T-cell (primary cell): ENCODE results near the gene ZMYM2. TPM values are rescaled to one million over a fixed set of nuclear protein-coding genes. Genes with fewer than 3 reads are reported as not detected.

ENCODE experiments used
- ATAC-seq, 4 experiments: fragments of 200-7000 bp in 3 of 4; fragments of 150-1000 bp in 1 of 4; cut with Tn5 transposase; replicated peaks in 1 of 4; 1 replicate in 3 of 4; 2 replicates in 1 of 4; pipeline ENCODE4 v1.10.0; 2021; ENCODE audit warnings: moderate library complexity in 3 of 4, mild to moderate bottlenecking in 2 of 4, moderate number of reproducible peaks in 1 of 4
- CTCF ChIA-PET, 2 donors: fragments of 300-600 bp; sonication (Branson Sonifier 250); formaldehyde crosslinking; loops; one replicate each; lab custom pipeline; 2022; ENCODE audit warnings: antibody characterized with exemption in 2 of 2; lab: Charles Lee
- POLR2A ChIA-PET, 2 donors: fragments of 300-600 bp; sonication (Branson Sonifier 250); formaldehyde crosslinking; loops; one replicate each; lab custom pipeline; 2022; ENCODE audit warnings: antibody characterized with exemption in 2 of 2; lab: Charles Lee
- DNase-seq, 35 experiments: peaks; one replicate each; pipeline versions ENCODE4 v3.0.0 to v3.0.0-alpha.2; 2013 to 2023
- H3K27ac ChIP-seq: one replicate; pipeline ENCODE4 v1.5.1; 2013; ENCODE audit warnings: low read length
- H3K27me3 ChIP-seq, 2 experiments: replicated peaks in 1 of 2; 1 replicate in 1 of 2; 2 replicates in 1 of 2; pipeline versions ENCODE4 v1.6.1 to v1.7.0; 2013; ENCODE audit warnings: low read length in 1 of 2, mixed read lengths in 1 of 2; ENCODE audit not compliant: control insufficient read depth in 2 of 2, insufficient read depth in 2 of 2; ENCODE audit errors: extremely low read depth in 1 of 2
- H3K36me3 ChIP-seq, 2 donors: 1 replicate in 1 of 2; 2 replicates in 1 of 2; pipeline versions ENCODE4 v1.6.1 to v1.7.0; 2013; ENCODE audit warnings: low read length in 1 of 2; ENCODE audit not compliant: control insufficient read depth in 2 of 2, insufficient read depth in 1 of 2; ENCODE audit errors: extremely low read depth in 1 of 2
- H3K4me1 ChIP-seq, 2 experiments: 1 replicate in 1 of 2; 2 replicates in 1 of 2; pipeline versions ENCODE4 v1.6.1 to v1.7.0; 2013; ENCODE audit warnings: low read length in 2 of 2, mixed read lengths in 1 of 2; ENCODE audit not compliant: insufficient read depth in 2 of 2, control insufficient read depth in 1 of 2; ENCODE audit errors: extremely low read depth in 1 of 2
- H3K4me3 ChIP-seq, 2 donors: 1 replicate in 1 of 2; 2 replicates in 1 of 2; pipeline versions ENCODE4 v1.5.1 to v1.7.0; 2013; ENCODE audit warnings: mild to moderate bottlenecking in 2 of 2, low read length in 1 of 2, moderate library complexity in 1 of 2; ENCODE audit not compliant: control insufficient read depth in 1 of 2; ENCODE audit errors: extremely low read depth in 1 of 2
- H3K9me3 ChIP-seq: 2 replicates; pipeline ENCODE4 v1.7.0; 2013
- H3K27ac Mint-ChIP-seq, 2 donors: one replicate each; pipeline ENCODE4 v1.8.0; 2020 to 2021; ENCODE audit warnings: mild to moderate bottlenecking in 2 of 2, mixed read lengths in 2 of 2
- H3K27me3 Mint-ChIP-seq, 2 donors: one replicate each; pipeline ENCODE4 v1.8.0; 2021 to 2022; ENCODE audit warnings: mixed read lengths in 2 of 2
- H3K36me3 Mint-ChIP-seq: one replicate; pipeline ENCODE4 v1.8.0; 2021; ENCODE audit warnings: mixed read lengths
- H3K4me1 Mint-ChIP-seq, 3 donors: one replicate each; pipeline ENCODE4 v1.8.0; 2020 to 2022; ENCODE audit warnings: mixed read lengths in 3 of 3, mild to moderate bottlenecking in 1 of 3
- H3K4me3 Mint-ChIP-seq, 3 donors: one replicate each; pipeline ENCODE4 v1.8.0; 2020 to 2022; ENCODE audit warnings: mild to moderate bottlenecking in 3 of 3, mixed read lengths in 3 of 3, moderate library complexity in 3 of 3
- H3K9me3 Mint-ChIP-seq, 3 donors: one replicate each; pipeline ENCODE4 v1.8.0; 2020 to 2022; ENCODE audit warnings: mixed read lengths in 3 of 3
- WGBS: methylation state at CpG from one replicate; pipeline ENCODE4 v1.1.5; 2013; ENCODE audit warnings: missing lambda C conversion rate; ENCODE audit not compliant: insufficient coverage; 5-methylcytosine and 5-hydroxymethylcytosine counted together
- total RNA-seq, 35 experiments: library from RNA in 6 of 35; stranded (reverse) in 6 of 35; fragments of 120-200 nt in 1 of 35; gene quantifications; one replicate each; pipeline versions ENCODE4 v1.2.1 to v1.2.4 and lab custom pipeline; 2013 to 2026

The ZMYM2 gene
- total RNA-seq, 5 donors from 2014 or later (not counting 1 experiment from before 2014, with no cell fraction given) = 63.6 to 123 (median 83.6) TPM

DNA sequence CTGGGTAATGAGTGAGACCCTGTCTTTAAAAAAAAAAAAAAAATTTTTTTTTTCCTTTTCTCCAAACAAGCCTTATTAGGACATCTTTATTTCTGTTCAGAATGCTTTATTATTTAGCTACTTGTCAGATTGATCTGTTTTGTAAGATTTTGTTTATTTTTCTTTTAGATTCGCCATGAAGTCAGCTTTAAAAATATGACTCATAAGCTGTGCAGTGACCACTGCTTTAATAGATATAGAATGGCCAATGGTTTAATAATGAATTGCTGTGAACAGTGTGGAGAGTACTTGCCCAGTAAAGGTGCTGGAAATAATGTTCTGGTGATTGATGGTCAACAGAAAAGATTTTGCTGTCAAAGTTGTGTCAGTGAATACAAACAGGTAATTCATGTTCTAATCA lies 47.7 kb downstream of the ZMYM2 start:
- DNase-seq (no peak), ATAC-seq (no peak)
- Histone ChIP-seq H3K4me3 (no peak overlapping the region), H3K27me3 (no peaks in the 10 kb centered on the region), H3K27ac (no peak overlapping the region), H3K36me3 (peaks cover 11 to 60% of the 10 kb centered on the region in 2 donors), H3K4me1 (peaks cover 0 to 3% of the 10 kb centered on the region in 2 experiments), H3K9me3 (no peaks in the 10 kb centered on the region)
- WGBS = 100% methylated on average over 1 of the region's 1 CpG
- ChIA-PET CTCF (interaction anchor here in 1 of 2 donors (0.5 to 0.6 kb wide), 2 partner anchors 10 to 410 kb away, joined by 4 to 5 read pairs; no protein-coding TSS in a partner anchor), POLR2A (no interaction called here)
- no peak overlapping the region for H3K27ac Mint-ChIP-seq
- H3K4me3 Mint-ChIP-seq = no peak overlapping the region
- peaks cover 49% of the 10 kb centered on the region for H3K36me3 Mint-ChIP-seq
- no peaks in the 10 kb centered on the region for H3K9me3 Mint-ChIP-seq
- no peaks in the 10 kb centered on the region for H3K27me3 Mint-ChIP-seq
- peaks cover 8 to 11% (median 10%) of the 10 kb centered on the region in 3 donors for H3K4me1 Mint-ChIP-seq

DNA sequence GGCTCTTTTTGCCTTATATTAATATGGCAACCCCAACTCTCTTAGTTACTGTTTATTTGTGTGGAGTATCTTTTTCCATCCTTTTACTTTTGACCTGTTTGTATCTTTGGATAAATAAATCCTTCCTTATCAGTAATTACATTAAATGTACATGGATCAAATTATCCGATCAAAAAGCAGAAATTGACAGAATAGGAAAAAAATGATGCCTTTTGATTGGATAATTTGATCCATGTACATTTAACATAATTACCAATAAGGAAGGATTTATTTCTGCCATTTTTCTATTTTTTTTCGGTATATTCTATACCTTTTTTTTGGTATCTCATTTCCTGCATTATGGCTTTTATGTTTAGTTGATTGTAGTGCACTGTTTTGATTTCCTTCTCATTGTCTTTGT lies 57.2 kb downstream of the ZMYM2 start:
- no peak overlapping the region for H3K4me3 Mint-ChIP-seq
- H3K27ac Mint-ChIP-seq = no peak overlapping the region
- peaks cover 6% of the 10 kb centered on the region for H3K9me3 ChIP-seq
- no peaks in the 10 kb centered on the region for H3K27me3 Mint-ChIP-seq
- H3K9me3 Mint-ChIP-seq = peaks cover 14 to 38% (median 15%) of the 10 kb centered on the region in 3 donors
- H3K4me3 ChIP-seq = no peak overlapping the region
- H3K27me3 ChIP-seq = no peaks in the 10 kb centered on the region
- DNase-seq = no peak
- POLR2A ChIA-PET = no interaction called here
- H3K4me1 Mint-ChIP-seq = peaks cover 33 to 43% (median 34%) of the 10 kb centered on the region in 3 donors
- no peaks in the 10 kb centered on the region for H3K4me1 ChIP-seq
- CTCF ChIA-PET = no interaction called here
- no peak overlapping the region for H3K27ac ChIP-seq
- peaks cover 0 to 20% of the 10 kb centered on the region in 2 donors for H3K36me3 ChIP-seq
- no peak for ATAC-seq
- peaks cover 75% of the 10 kb centered on the region for H3K36me3 Mint-ChIP-seq
- no CpG with 5 or more reads among the region's 2 CpGs for WGBS

DNA sequence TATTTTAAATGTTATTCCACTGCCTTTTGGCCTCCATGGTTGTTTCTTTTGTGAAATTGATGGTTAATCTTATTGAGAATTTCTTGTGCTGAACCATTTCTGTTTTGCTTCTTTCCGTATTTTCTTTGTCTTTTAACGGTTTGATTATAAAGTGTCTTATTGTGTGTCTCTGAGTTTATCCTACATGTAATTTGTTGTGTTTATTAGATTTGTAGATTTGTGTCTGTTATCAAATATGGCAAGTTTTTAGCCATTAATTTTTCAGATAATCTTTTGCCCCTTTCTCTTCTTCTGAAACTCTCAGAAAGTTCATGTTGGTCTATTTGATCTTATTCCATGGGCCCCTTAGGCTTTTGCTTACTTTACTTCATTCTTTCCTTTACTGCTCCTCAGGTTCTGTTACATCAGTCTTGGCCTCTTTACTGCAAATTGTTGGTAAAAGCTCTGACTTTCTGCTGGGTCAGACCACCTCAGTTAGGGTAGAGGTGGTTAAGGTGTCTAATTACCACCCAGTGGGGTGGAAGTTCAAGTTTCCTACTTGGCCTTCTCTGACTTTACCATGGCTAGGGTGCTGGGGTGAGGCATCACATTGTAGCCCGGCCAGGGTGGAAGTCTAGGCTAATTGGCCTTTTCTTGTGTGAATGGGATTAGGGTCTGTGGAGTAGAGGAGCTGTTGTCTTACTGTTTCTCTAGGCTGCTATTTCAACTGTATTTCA lies 58.3 kb downstream of the ZMYM2 start:
- Mint-ChIP-seq H3K4me1 (peaks cover 39 to 54% (median 41%) of the 10 kb centered on the region in 3 donors), H3K27ac (peak overlapping the region in 1 of 2 donors; percentile 71), H3K4me3 (no peak overlapping the region), H3K9me3 (peaks cover 14 to 38% (median 15%) of the 10 kb centered on the region in 3 donors), H3K36me3 (peaks cover 77% of the 10 kb centered on the region), H3K27me3 (no peaks in the 10 kb centered on the region)
- H3K4me1 ChIP-seq = no peaks in the 10 kb centered on the region
- H3K36me3 ChIP-seq = peaks cover 0 to 24% of the 10 kb centered on the region in 2 donors
- ChIA-PET POLR2A (no interaction called here), CTCF (interaction anchor here in 1 of 2 donors (0.6 kb wide), 1 partner anchor 11 kb away, joined by 4 read pairs; no protein-coding TSS in a partner anchor)
- no peak for ATAC-seq
- no CpG with 5 or more reads among the region's 3 CpGs for WGBS
- no peak overlapping the region for H3K4me3 ChIP-seq
- no peak for DNase-seq
- H3K27ac ChIP-seq = no peak overlapping the region
- peaks cover 6% of the 10 kb centered on the region for H3K9me3 ChIP-seq
- H3K27me3 ChIP-seq = no peaks in the 10 kb centered on the region

DNA sequence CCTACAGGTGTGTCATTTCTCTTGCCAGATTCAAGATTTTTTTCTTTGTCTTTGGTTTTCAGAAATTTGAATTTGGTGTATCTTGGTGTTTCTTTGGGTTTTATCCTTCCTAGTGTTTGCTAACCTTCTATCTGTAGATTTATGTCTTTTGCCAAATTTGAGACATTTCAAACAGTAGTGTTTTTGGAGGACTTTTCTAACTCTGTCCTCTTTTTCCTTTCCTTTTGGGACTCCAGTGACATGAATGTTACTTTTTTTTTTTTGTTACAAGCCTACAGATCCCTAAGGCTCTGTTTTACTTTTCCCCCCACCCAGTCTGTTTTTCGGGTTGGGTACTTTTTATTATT lies 58.8 kb downstream of the ZMYM2 start:
- WGBS = no CpG with 5 or more reads among the region's 1 CpG
- Mint-ChIP-seq H3K36me3 (peaks cover 79% of the 10 kb centered on the region), H3K9me3 (peaks cover 14 to 38% (median 15%) of the 10 kb centered on the region in 3 donors), H3K27ac (peak overlapping the region; percentile 52 to 71), H3K27me3 (no peaks in the 10 kb centered on the region), H3K4me1 (peaks cover 40 to 57% (median 44%) of the 10 kb centered on the region in 3 donors), H3K4me3 (no peak overlapping the region)
- Histone ChIP-seq H3K27ac (no peak overlapping the region), H3K4me3 (no peak overlapping the region), H3K9me3 (peaks cover 6% of the 10 kb centered on the region), H3K4me1 (no peaks in the 10 kb centered on the region), H3K27me3 (no peaks in the 10 kb centered on the region), H3K36me3 (peaks cover 0 to 29% of the 10 kb centered on the region in 2 donors)
- POLR2A ChIA-PET = no interaction called here
- DNase-seq = no peak
- ATAC-seq = no peak
- CTCF ChIA-PET = no interaction called here

DNA sequence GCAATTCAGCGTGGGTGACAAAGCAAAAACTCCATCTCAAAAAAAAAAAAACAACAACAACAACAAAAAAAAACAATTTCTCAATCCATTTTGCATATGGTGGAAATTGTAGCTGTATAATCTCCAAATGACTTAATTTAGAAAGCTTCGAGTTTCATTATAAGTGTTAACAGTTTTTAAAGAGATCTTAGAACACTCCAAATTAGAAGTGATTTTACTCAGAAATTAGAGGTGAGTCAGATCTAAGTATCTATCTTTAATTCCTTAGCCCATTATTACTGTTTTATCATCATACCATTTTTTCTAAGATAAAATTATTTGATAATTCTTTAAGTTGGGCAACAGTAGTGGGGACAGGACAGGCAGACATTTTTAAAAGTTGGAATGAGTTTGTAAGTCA lies 60.5 kb downstream of the ZMYM2 start:
- ChIA-PET CTCF (no interaction called here), POLR2A (interaction anchor here (0.6 kb wide), 2 partner anchors 276 to 830 kb away, joined by 5 read pairs; no protein-coding TSS in a partner anchor)
- no peak for ATAC-seq
- no peaks in the 10 kb centered on the region for H3K27me3 Mint-ChIP-seq
- no peak overlapping the region for H3K27ac Mint-ChIP-seq
- no peak overlapping the region for H3K27ac ChIP-seq
- H3K36me3 ChIP-seq = peaks cover 0 to 27% of the 10 kb centered on the region in 2 donors
- H3K4me1 ChIP-seq = no peaks in the 10 kb centered on the region
- H3K27me3 ChIP-seq = no peaks in the 10 kb centered on the region
- H3K4me3 ChIP-seq = no peak overlapping the region
- H3K4me1 Mint-ChIP-seq = peaks cover 29 to 40% (median 37%) of the 10 kb centered on the region in 3 donors
- DNase-seq = no peak
- H3K9me3 Mint-ChIP-seq = peaks cover 11 to 31% (median 14%) of the 10 kb centered on the region in 3 donors
- WGBS = no CpG with 5 or more reads among the region's 2 CpGs
- H3K36me3 Mint-ChIP-seq = peaks cover 62% of the 10 kb centered on the region
- H3K4me3 Mint-ChIP-seq = no peak overlapping the region
- H3K9me3 ChIP-seq = peaks cover 6% of the 10 kb centered on the region

DNA sequence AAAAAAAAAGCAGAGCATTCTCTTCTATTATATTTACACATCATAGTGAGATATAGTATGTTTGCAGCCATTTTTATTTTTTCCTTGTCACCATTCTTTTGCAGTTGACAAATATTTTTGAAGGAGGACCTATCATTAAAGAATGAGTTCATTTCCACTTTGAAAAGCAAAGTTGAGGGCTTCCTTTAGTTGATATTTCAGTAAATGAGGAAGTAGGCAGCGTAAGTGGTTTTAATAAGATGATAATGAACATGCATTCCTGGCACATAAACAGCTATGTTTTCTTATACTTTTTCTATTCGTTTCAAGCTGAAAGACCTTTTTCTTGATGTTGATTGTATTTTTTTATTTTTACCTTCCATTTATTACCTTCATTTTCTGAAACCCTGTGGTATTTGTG lies 66.2 kb downstream of the ZMYM2 start:
- no peaks in the 10 kb centered on the region for H3K4me1 ChIP-seq
- no peak overlapping the region for H3K4me3 ChIP-seq
- Mint-ChIP-seq H3K36me3 (peaks cover 36% of the 10 kb centered on the region), H3K4me3 (no peak overlapping the region), H3K27ac (no peak overlapping the region), H3K9me3 (no peaks in the 10 kb centered on the region), H3K4me1 (peaks cover 14 to 22% (median 20%) of the 10 kb centered on the region in 3 donors), H3K27me3 (no peaks in the 10 kb centered on the region)
- H3K36me3 ChIP-seq = peaks cover 3 to 30% of the 10 kb centered on the region in 2 donors
- no peak for DNase-seq
- H3K27me3 ChIP-seq = no peaks in the 10 kb centered on the region
- no peak for ATAC-seq
- H3K9me3 ChIP-seq = no peaks in the 10 kb centered on the region
- no CpG with 5 or more reads among the region's 2 CpGs for WGBS
- H3K27ac ChIP-seq = no peak overlapping the region
- POLR2A ChIA-PET = no interaction called here
- CTCF ChIA-PET = no interaction called here
